Astrocyte (in vitro differentiated cells and primary cell): Measurements from ENCODE around the gene TMEM123. TPM values are rescaled to one million over a fixed set of nuclear protein-coding genes. Genes with fewer than 3 reads are reported as not detected.

Experiments
- DNase-seq: peaks from one replicate; pipeline ENCODE4 v3.0.0-alpha.2; 2010; ENCODE audit warnings: low read depth
- FAIRE-seq: peaks from 2 replicates; lab custom pipeline; 2011; peaks lifted over from hg19 to GRCh38; lab: Jason Lieb, UNC
- H2AFZ ChIP-seq: 2 replicates; pipeline ENCODE4 v1.6.0; 2012; ENCODE audit warnings: low read depth, low read length, inconsistent platforms
- H3K27ac ChIP-seq: 2 replicates; pipeline ENCODE4 v1.5.1; 2011; ENCODE audit warnings: low read depth, low read length, inconsistent platforms
- H3K27me3 ChIP-seq: 2 replicates; pipeline ENCODE4 v1.6.0; 2011; ENCODE audit warnings: low read length, inconsistent platforms; ENCODE audit not compliant: insufficient read depth
- H3K36me3 ChIP-seq: 2 replicates; pipeline ENCODE4 v1.5.1; 2011; ENCODE audit warnings: low read length, inconsistent platforms; ENCODE audit not compliant: insufficient read depth
- H3K4me1 ChIP-seq: 2 replicates; pipeline ENCODE4 v1.5.1; 2011; ENCODE audit warnings: low read length, inconsistent platforms; ENCODE audit not compliant: insufficient read depth
- H3K4me2 ChIP-seq: 2 replicates; pipeline ENCODE4 v1.6.0; 2012; ENCODE audit warnings: low read length, inconsistent platforms
- H3K4me3 ChIP-seq: 2 replicates; pipeline ENCODE4 v1.5.1; 2011; ENCODE audit warnings: low read depth, mild to moderate bottlenecking, low read length, inconsistent platforms; ENCODE audit not compliant: insufficient read depth
- H3K79me2 ChIP-seq: 2 replicates; pipeline ENCODE4 v1.6.0; 2012; ENCODE audit warnings: mild to moderate bottlenecking, low read length, inconsistent platforms; ENCODE audit not compliant: insufficient read depth
- H3K9ac ChIP-seq: 2 replicates; pipeline ENCODE4 v1.6.0; 2012; ENCODE audit warnings: mild to moderate bottlenecking, low read length, inconsistent platforms
- H3K9me3 ChIP-seq: 2 replicates; pipeline ENCODE4 v1.5.1; 2012; ENCODE audit warnings: low read depth, mild to moderate bottlenecking, low read length, inconsistent platforms; ENCODE audit not compliant: insufficient read depth
- H4K20me1 ChIP-seq: 2 replicates; pipeline ENCODE4 v1.6.0; 2012; ENCODE audit warnings: low read length, inconsistent platforms; ENCODE audit not compliant: insufficient read depth
- H3K27ac Mint-ChIP-seq: one replicate; pipeline ENCODE4 v1.8.0; 2021; ENCODE audit warnings: mild to moderate bottlenecking, mixed read lengths; ENCODE audit not compliant: unreplicated experiment
- H3K27me3 Mint-ChIP-seq: one replicate; pipeline ENCODE4 v1.8.0; 2021; ENCODE audit warnings: low read depth, mixed read lengths; ENCODE audit not compliant: unreplicated experiment
- H3K36me3 Mint-ChIP-seq: one replicate; pipeline ENCODE4 v1.8.0; 2021; ENCODE audit warnings: low read depth, mixed read lengths; ENCODE audit not compliant: unreplicated experiment
- H3K4me1 Mint-ChIP-seq: one replicate; pipeline ENCODE4 v1.8.0; 2021; ENCODE audit warnings: low read depth, mixed read lengths; ENCODE audit not compliant: unreplicated experiment
- H3K4me3 Mint-ChIP-seq: one replicate; pipeline ENCODE4 v1.8.0; 2021; ENCODE audit warnings: mild to moderate bottlenecking, moderate library complexity, mixed read lengths; ENCODE audit not compliant: unreplicated experiment
- H3K9me3 Mint-ChIP-seq: one replicate; pipeline ENCODE4 v1.8.0; 2021; ENCODE audit warnings: mild to moderate bottlenecking, mixed read lengths; ENCODE audit not compliant: unreplicated experiment
- EZH2 ChIP-seq: IDR thresholded peaks from 2 replicates; pipeline ENCODE4 v1.6.1; 2012; ENCODE audit warnings: mild to moderate bottlenecking, low read length, inconsistent platforms; ENCODE audit not compliant: insufficient read depth
- total RNA-seq: library from RNA; stranded (reverse); gene quantifications from 2 replicates; pipeline ENCODE4 v1.2.1, GENCODE V29; 2021
- TF ChIP-seq, protein P1 (sequence below): IDR thresholded peaks from 2 replicates; pipeline ENCODE4 v1.5.1; 2011; ENCODE audit warnings: low read depth, mild to moderate bottlenecking, inconsistent platforms, low read length, moderate library complexity; ENCODE audit not compliant: insufficient read depth

Gene TMEM123
- total RNA-seq, 1 donor from 2014 or later = 234 TPM

- no peaks in the 10 kb centered on the region for H3K27me3 Mint-ChIP-seq
- TF ChIP-seq, protein P1, sequence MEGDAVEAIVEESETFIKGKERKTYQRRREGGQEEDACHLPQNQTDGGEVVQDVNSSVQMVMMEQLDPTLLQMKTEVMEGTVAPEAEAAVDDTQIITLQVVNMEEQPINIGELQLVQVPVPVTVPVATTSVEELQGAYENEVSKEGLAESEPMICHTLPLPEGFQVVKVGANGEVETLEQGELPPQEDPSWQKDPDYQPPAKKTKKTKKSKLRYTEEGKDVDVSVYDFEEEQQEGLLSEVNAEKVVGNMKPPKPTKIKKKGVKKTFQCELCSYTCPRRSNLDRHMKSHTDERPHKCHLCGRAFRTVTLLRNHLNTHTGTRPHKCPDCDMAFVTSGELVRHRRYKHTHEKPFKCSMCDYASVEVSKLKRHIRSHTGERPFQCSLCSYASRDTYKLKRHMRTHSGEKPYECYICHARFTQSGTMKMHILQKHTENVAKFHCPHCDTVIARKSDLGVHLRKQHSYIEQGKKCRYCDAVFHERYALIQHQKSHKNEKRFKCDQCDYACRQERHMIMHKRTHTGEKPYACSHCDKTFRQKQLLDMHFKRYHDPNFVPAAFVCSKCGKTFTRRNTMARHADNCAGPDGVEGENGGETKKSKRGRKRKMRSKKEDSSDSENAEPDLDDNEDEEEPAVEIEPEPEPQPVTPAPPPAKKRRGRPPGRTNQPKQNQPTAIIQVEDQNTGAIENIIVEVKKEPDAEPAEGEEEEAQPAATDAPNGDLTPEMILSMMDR = no peak
- TF ChIP-seq EZH2 = no peak
- peaks cover 64% of the 10 kb centered on the region for H4K20me1 ChIP-seq
- peaks cover 21% of the 10 kb centered on the region for H3K36me3 ChIP-seq
- H3K4me3 ChIP-seq = no peak overlapping the region
- FAIRE-seq (no peak), DNase-seq (no peak)
- H3K4me3 Mint-ChIP-seq = no peak overlapping the region
- H3K9me3 ChIP-seq = no peaks in the 10 kb centered on the region
- peaks cover 92% of the 10 kb centered on the region for H3K79me2 ChIP-seq
- H3K4me1 Mint-ChIP-seq = peaks cover 11% of the 10 kb centered on the region
- no peak overlapping the region for H3K9ac ChIP-seq
- H2AFZ ChIP-seq = no peak overlapping the region
- H3K9me3 Mint-ChIP-seq = no peaks in the 10 kb centered on the region
- H3K36me3 Mint-ChIP-seq = peaks cover 31% of the 10 kb centered on the region
- no peak overlapping the region for H3K27ac Mint-ChIP-seq
- H3K27ac ChIP-seq = no peak overlapping the region
- no peak overlapping the region for H3K4me2 ChIP-seq
- H3K4me1 ChIP-seq = no peaks in the 10 kb centered on the region
- no peaks in the 10 kb centered on the region for H3K27me3 ChIP-seq
Observed at GRCh38 chr11:102357116-102357515, 95.4 kb downstream of the TMEM123 start.

DNA sequence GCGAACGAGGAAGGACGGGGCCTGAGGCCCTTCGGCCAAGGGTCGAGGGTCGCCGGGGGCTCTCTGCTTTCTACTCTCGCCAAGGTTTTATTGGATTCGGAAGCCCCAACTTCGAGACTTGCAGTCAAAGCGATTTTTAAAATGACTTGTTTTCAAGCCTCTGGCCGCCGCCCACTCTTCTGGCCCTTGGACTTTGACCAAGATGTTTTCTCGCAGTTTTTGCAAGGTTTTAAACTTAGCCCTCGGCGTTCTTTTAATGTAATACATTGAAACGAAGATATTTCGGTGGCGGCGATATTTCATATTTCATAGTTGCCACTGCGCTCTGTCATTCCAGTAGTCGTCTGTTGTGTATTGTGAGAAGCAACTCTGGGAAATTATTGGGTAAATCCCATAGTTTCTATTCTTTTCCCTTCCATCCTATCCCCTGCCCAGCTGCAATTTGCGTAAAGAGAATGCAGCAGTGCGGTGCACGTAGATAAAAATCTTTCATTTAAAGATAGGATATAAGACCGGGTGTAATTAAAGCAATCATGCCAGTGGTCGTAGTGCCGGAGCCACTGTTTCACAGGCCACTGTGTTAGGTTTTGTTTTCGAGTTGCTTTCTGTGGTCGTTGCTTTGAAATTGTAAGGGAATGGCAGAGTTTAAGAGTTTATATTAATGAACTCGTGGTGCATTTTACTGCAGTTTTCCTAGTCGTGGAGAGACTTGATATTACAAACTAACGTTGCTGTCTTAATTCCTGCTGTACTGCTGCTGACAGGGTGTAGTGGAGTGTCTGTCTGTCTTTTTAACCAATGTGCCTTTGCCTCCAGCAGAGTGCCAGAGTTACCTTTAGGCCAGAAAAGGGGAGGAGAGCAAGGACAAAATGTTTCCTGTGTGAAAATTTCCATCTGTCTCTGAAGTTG lies 104.8 kb downstream of the TMEM123 start:
- Histone ChIP-seq H4K20me1 (peaks cover 15% of the 10 kb centered on the region), H3K4me1 (peaks cover 19% of the 10 kb centered on the region), H3K79me2 (peaks cover 52% of the 10 kb centered on the region), H3K4me2 (peak overlapping the region; percentile 83), H2AFZ (peak overlapping the region; percentile 26), H3K9me3 (no peaks in the 10 kb centered on the region), H3K9ac (peak overlapping the region; percentile 95), H3K27ac (peak overlapping the region; percentile 99), H3K4me3 (peak overlapping the region; percentile 91), H3K27me3 (no peaks in the 10 kb centered on the region), H3K36me3 (peaks cover 10% of the 10 kb centered on the region)
- Mint-ChIP-seq H3K4me1 (peaks cover 28% of the 10 kb centered on the region), H3K27ac (peak overlapping the region; percentile 84), H3K9me3 (no peaks in the 10 kb centered on the region), H3K36me3 (peaks cover 6% of the 10 kb centered on the region), H3K27me3 (no peaks in the 10 kb centered on the region), H3K4me3 (peak overlapping the region; percentile 95)
- FAIRE-seq (no peak), DNase-seq (peak; percentile 35)
- TF ChIP-seq, protein P1 = no peak
- no peak for TF ChIP-seq EZH2
